ENCODE results near the gene DHX58.

Gene DHX58

GRCh38 chr17:42081516-42082129 is 30.9 kb downstream of the DHX58 start:
- no peak for DNase-seq

- DNase-seq: no peak
Observed at GRCh38 chr17:42079541-42079940, 33.0 kb downstream of the DHX58 start.

- DNase-seq: no peak
Observed at GRCh38 chr17:42078396-42079043, 34.0 kb downstream of the DHX58 start.

- DNase-seq: no peak
Observed at GRCh38 chr17:42077755-42078154, 34.8 kb downstream of the DHX58 start.

GRCh38 chr17:42076797-42077559 is 35.5 kb downstream of the DHX58 start:
- no peak for DNase-seq

- DNase-seq: no peak
Observed at GRCh38 chr17:42075789-42076188, 36.7 kb downstream of the DHX58 start.

- no peak for DNase-seq
Observed at GRCh38 chr17:42072323-42073187, 40.0 kb downstream of the DHX58 start.

GRCh38 chr17:42071810-42072209 is 40.7 kb downstream of the DHX58 start:
- no peak for DNase-seq

- DNase-seq: no peak
Observed at GRCh38 chr17:42068979-42069378, 43.5 kb downstream of the DHX58 start.

- peak; percentile 68 for DNase-seq
Observed at GRCh38 chr17:42067371-42068091, 45.0 kb downstream of the DHX58 start.

GRCh38 chr17:42065201-42065600 is 47.3 kb downstream of the DHX58 start:
- no peak for DNase-seq

GRCh38 chr17:42062681-42063080 is 49.8 kb downstream of the DHX58 start:
- no peak for DNase-seq

GRCh38 chr17:42061646-42062487 is 50.6 kb downstream of the DHX58 start:
- DNase-seq: no peak

- no peak for DNase-seq
Observed at GRCh38 chr17:42060231-42060630, 52.3 kb downstream of the DHX58 start.

- no peak for DNase-seq
Observed at GRCh38 chr17:42059815-42060214, 52.7 kb downstream of the DHX58 start.

GRCh38 chr17:42058063-42058462 is 54.5 kb downstream of the DHX58 start:
- no peak for DNase-seq

- DNase-seq: no peak
Observed at GRCh38 chr17:42056635-42057034, 55.9 kb downstream of the DHX58 start.

- no peak for DNase-seq
Observed at GRCh38 chr17:42055496-42055895, 57.0 kb downstream of the DHX58 start.

- DNase-seq: no peak
Observed at GRCh38 chr17:42055027-42055426, 57.5 kb downstream of the DHX58 start.

GRCh38 chr17:42053731-42054500 is 58.6 kb downstream of the DHX58 start:
- DNase-seq: no peak

Data from femur (tissue), 1 donor.